22Rv1 (cell line): Measurements from ENCODE around the gene SPSB3.

Experiments used
- H3K27ac ChIP-seq: fragments of 450-650 bp; 2 replicates; pipeline ENCODE4 v1.5.1; 2017
- CTCF ChIP-seq: fragments of 450-650 bp; IDR thresholded peaks from 2 replicates; pipeline ENCODE4 v1.5.1; 2017; ENCODE audit warnings: mild to moderate bottlenecking
- ZFX ChIP-seq: fragments of 450-650 bp; IDR thresholded peaks from 2 replicates; pipeline ENCODE4 v1.6.1; 2017; ENCODE audit warnings: antibody characterized with exemption, borderline replicate concordance

The SPSB3 gene

GRCh38 chr16:1782408-1783264 is at the start of gene SPSB3, which contains the start of gene NUBP2:
Gene SPSB3, minus strand, starts transcription at chr16:1782571. Its CDS starts 1,088 bp downstream, at chr16:1781483.
Gene NUBP2, plus strand, starts transcription at chr16:1782960. Its CDS starts 61 bp downstream, at chr16:1783021.
- TF ChIP-seq CTCF (no peak), ZFX (no peak)
- peak within 1 kb of the TSS; percentile 93 for H3K27ac ChIP-seq

GRCh38 chr16:1831186-1832075 is 49.1 kb upstream of the SPSB3 start:
- TF ChIP-seq CTCF (no peak), ZFX (no peak)
- no peak overlapping the region for H3K27ac ChIP-seq

GRCh38 chr16:1830213-1830612 is 47.8 kb upstream of the SPSB3 start:
- TF ChIP-seq CTCF (no peak), ZFX (no peak)
- H3K27ac ChIP-seq: no peak overlapping the region

GRCh38 chr16:1828645-1829410 is 46.5 kb upstream of the SPSB3 start:
- H3K27ac ChIP-seq: no peak overlapping the region
- TF ChIP-seq ZFX: no peak
- TF ChIP-seq CTCF: no peak

GRCh38 chr16:1826691-1827573 is 44.6 kb upstream of the SPSB3 start, which contains the start of the genes FAHD1 and HAGH:
Gene FAHD1, plus strand, starts transcription at chr16:1827206. Its CDS starts 33 bp downstream, at chr16:1827239.
Gene HAGH, minus strand, starts transcription at chr16:1826825. Its CDS starts 38 bp downstream, at chr16:1826787.
- peak within 1 kb of the TSS; percentile 82 for H3K27ac ChIP-seq
- TF ChIP-seq CTCF: no peak
- no peak for TF ChIP-seq ZFX
